WTC11 (cell line): ENCODE data around the gene CARMIL3.

ENCODE experiments used
- ATF1 ChIP-seq: sonication (generic); formaldehyde crosslinking; IDR thresholded peaks from 2 replicates; pipeline ENCODE4 v1.8.1; 2023; ENCODE audit warnings: mild to moderate bottlenecking, moderate library complexity, missing genetic modification reagents
- ATF2 ChIP-seq: sonication (generic); formaldehyde crosslinking; IDR thresholded peaks from 2 replicates; pipeline ENCODE4 v1.8.1; 2022; ENCODE audit warnings: low read depth, missing genetic modification reagents, borderline replicate concordance
- CREB1 ChIP-seq: sonication (generic); formaldehyde crosslinking; IDR thresholded peaks from 2 replicates; pipeline ENCODE4 v1.8.0; 2023; ENCODE audit warnings: mild to moderate bottlenecking, missing genetic modification reagents
- CTCF ChIP-seq: fragments of 200-600 bp; IDR thresholded peaks from 2 replicates; pipeline ENCODE4 v1.8.0; 2022; ENCODE audit warnings: antibody characterized with exemption
- FOXK1 ChIP-seq: sonication (generic); formaldehyde crosslinking; IDR thresholded peaks from 2 replicates; pipeline ENCODE4 v1.8.0; 2022; ENCODE audit warnings: mild to moderate bottlenecking, moderate library complexity, missing genetic modification reagents
- NFE2L1 ChIP-seq: sonication (generic); formaldehyde crosslinking; IDR thresholded peaks from 2 replicates; pipeline ENCODE4 v1.8.1; 2023; ENCODE audit warnings: missing genetic modification reagents
- NR2C2 ChIP-seq: sonication (generic); formaldehyde crosslinking; IDR thresholded peaks from 2 replicates; pipeline ENCODE4 v1.8.0; 2022; ENCODE audit warnings: mild to moderate bottlenecking, missing genetic modification reagents
- ZNF423 ChIP-seq: fragments of 250-450 bp; sonication (Bioruptor Pico); IDR thresholded peaks from 2 replicates; pipeline ENCODE4 v2.1.2; 2022; ENCODE audit warnings: mild to moderate bottlenecking, moderate library complexity
- ZNF425 ChIP-seq: fragments of 250-450 bp; sonication (Bioruptor Pico); conservative IDR thresholded peaks from 2 replicates; pipeline ENCODE4 v1.9.0; 2021; ENCODE audit warnings: mild to moderate bottlenecking

- TF ChIP-seq ZNF423 (CRISPR knock-in tag) = no peak
- no peak for TF ChIP-seq ATF2 (CRISPR knock-in tag)
- no peak for TF ChIP-seq CTCF
- no peak for TF ChIP-seq CREB1 (CRISPR knock-in tag)
- no peak for TF ChIP-seq NFE2L1 (CRISPR knock-in tag)
- no peak for TF ChIP-seq FOXK1
- no peak for TF ChIP-seq NR2C2 (CRISPR knock-in tag)
- no peak for TF ChIP-seq ZNF425 (CRISPR knock-in tag)
- TF ChIP-seq ATF1 = no peak
Measured at GRCh38 chr14:24098229-24098926, 46.6 kb downstream of the CARMIL3 start.
